B cell (primary cell): ENCODE data around the gene LMX1B.

Experiments used
- EZH2 ChIP-seq: IDR thresholded peaks from 2 replicates; pipeline ENCODE4 v1.6.1; 2012; ENCODE audit warnings: borderline replicate concordance, low read depth, mild to moderate bottlenecking, moderate library complexity, low read length; ENCODE audit not compliant: insufficient read depth, poor library complexity, severe bottlenecking
- TF ChIP-seq, protein P1 (sequence below): fragments of 200-600 bp; IDR thresholded peaks from one replicate; pipeline ENCODE4 v1.8.0; 2022; ENCODE audit warnings: antibody characterized with exemption, mild to moderate bottlenecking

DNA sequence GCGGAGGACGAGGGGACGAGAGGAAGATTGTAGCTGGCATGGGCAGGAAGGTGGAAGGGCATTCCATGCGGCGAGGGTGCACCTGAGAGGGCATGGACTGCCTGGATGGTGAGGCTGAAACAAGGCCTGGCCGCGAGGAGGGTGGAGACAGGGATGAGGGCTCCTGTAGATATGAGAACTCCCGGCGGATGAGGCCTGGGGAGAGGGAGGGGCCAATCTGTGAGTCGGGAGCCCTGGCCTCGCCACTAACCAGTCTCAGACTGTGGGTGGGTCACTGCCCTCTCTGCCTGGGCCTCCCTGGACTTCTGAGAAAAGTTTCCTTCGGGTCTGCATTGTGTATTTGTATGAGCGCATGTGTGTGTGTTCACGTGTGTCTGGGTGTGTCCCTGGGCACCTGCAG is 55.4 kb downstream of the LMX1B start:
- TF ChIP-seq, protein P1, sequence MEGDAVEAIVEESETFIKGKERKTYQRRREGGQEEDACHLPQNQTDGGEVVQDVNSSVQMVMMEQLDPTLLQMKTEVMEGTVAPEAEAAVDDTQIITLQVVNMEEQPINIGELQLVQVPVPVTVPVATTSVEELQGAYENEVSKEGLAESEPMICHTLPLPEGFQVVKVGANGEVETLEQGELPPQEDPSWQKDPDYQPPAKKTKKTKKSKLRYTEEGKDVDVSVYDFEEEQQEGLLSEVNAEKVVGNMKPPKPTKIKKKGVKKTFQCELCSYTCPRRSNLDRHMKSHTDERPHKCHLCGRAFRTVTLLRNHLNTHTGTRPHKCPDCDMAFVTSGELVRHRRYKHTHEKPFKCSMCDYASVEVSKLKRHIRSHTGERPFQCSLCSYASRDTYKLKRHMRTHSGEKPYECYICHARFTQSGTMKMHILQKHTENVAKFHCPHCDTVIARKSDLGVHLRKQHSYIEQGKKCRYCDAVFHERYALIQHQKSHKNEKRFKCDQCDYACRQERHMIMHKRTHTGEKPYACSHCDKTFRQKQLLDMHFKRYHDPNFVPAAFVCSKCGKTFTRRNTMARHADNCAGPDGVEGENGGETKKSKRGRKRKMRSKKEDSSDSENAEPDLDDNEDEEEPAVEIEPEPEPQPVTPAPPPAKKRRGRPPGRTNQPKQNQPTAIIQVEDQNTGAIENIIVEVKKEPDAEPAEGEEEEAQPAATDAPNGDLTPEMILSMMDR: no peak
- TF ChIP-seq EZH2: no peak
